Measurements from ENCODE around the gene SPPL2A. TPM values are rescaled to one million over a fixed set of nuclear protein-coding genes. Genes with fewer than 3 reads are reported as not detected.
"Not testable (repeated sequence)": the region's sequence is repeated elsewhere in the genome, so short reads cannot be mapped to it uniquely, and the experiment has no call there.

SPPL2A gene
- total RNA-seq, 1 experiment from 2014 or later, result 81.0 TPM

DNA sequence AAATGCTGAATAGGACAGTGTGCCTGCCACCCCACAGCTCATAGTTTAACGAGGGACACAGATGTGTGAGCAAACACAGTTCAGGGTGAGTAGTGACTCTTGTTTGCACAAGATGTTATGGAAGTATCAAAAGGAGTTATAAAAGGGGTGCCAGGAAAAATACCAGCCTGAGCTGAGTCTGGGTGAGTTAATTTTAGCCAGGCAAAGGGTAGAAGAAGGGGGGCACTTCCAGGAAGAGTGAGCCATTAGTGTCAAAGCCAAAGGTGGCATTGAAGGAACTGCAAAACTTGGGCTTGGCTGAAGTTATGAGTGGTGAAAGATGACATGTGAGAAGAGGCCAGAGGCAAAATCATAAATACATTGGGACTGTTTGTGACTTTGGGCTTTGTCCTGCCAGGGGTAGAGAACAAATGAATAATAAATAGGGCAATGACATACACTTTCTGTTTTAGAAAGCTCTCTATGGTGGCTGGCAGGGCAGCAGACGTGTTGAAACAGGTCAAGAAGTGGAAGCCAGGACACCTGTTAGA, 1.9 kb upstream of the SPPL2A start:
- DNase-seq (ENCODE audit: low spot score), result peak; percentile 36

GRCh38 chr15:50764461-50765194, 878 bp downstream of the SPPL2A start:
- DNase-seq (ENCODE audit: low spot score), result peak; percentile 9

DNA sequence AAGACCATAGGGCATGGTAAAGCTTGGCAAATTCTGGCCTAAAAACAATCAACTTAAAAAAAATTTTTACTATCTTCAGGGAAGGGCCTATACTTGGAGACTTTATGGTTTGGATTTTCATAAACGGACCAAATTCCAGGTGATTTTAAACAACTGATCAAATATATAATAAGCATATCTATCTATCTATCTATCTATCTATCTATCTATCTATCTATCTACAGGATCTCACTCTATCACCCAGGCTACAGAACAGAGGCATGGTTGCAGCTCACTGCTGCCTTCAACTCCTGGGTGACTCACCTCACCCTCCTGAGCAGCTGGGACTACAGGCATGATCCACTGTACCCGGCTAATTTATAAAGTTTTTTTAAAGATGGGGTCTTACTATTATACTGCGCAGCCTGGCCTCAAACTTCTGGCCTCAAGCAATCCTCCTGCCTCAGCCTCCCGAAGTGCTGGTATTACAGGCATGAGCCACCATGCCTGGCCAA, 6.7 kb downstream of the SPPL2A start:
- no peak for DNase-seq (ENCODE audit: low spot score)

GRCh38 chr15:50753463-50753862, 12.0 kb downstream of the SPPL2A start:
- no peak for DNase-seq (ENCODE audit: low spot score)

- DNase-seq (ENCODE audit: low spot score), result no peak
Measured at GRCh38 chr15:50751394-50751793, 14.1 kb downstream of the SPPL2A start.

DNA sequence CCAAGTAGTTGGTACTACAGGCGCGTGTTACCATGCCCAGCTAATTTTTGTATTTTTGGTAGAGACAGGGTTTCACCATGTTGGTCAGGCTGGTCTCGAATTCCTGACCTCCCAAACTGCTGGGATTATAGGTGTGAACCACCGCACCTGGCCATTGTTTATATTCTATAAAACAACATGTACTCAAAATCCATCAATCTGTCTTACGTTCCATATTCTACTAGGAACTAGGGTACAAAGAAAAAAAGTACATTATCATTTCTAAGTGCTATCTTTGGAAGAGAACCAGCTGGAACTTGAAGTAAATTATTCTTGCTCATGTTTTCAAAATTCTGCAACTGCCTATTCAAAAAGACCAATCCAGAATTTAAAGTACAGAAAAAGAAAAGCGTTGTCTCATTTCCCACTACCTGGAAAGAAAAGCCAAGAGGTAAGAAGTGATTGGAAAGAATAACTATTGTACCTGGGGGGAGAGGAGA, 15.2 kb downstream of the SPPL2A start:
- DNase-seq (ENCODE audit: low spot score), result no peak

- DNase-seq (ENCODE audit: low spot score), result no peak
Measured at GRCh38 chr15:50747523-50747922, 18.0 kb downstream of the SPPL2A start.

DNA sequence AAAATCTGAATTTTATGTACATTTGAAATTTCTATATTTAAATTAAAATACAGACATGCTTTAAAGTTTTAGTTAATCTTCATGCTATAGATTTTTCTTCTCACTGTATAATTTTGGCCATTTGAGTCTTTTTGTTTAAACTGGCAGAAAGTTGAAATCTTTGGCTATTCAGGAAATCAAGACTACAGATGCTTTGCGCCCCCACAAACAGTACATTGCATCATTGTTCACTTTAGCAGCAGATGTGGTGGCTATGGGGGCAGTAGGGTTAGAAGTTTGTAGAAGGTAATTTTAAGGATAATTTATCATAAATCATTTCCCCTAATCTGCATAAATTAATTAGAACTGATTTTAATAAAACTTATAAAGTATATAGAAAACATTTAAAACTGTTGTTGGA, 20.9 kb downstream of the SPPL2A start:
- no peak for DNase-seq (ENCODE audit: low spot score)

DNA sequence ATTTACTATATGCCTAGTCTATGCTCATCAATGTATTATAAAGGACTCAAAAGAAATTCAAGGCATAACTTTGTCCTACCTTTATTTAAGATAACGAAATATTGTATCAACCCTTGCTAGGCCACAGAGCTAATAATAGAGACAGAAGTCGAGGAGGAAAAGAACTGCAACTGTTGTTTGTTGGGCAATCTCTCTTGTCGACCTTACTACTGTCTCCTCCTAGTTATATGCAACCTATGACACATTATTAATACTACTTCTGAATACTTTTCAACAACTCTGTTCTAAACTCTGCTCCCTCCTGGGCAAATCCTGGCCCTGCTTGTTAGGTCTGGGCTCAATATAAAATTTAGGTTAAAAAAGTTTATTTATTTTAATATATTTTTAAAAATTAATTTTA, 24.6 kb downstream of the SPPL2A start:
- no peak for DNase-seq (ENCODE audit: low spot score)

DNA sequence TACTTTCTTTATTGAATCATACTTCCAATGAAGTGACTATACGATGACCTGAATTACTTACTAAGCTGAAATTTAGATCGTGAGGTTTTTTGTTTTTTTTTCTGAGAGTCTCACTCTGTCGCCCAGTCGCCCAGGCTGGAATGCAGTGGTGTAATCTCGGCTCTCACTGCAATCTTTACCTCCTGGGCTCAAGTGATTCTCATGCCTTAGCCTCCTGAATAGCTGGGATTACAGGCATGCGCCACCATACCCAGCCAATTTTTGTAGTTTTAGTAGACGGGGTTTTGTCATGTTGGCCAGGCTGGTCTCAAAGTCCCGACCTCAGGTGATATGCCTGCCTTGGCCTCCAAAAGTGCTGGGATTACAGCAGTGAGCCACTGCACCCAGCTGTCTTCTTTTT, 28.7 kb downstream of the SPPL2A start:
- no peak for DNase-seq (ENCODE audit: low spot score)

DNA sequence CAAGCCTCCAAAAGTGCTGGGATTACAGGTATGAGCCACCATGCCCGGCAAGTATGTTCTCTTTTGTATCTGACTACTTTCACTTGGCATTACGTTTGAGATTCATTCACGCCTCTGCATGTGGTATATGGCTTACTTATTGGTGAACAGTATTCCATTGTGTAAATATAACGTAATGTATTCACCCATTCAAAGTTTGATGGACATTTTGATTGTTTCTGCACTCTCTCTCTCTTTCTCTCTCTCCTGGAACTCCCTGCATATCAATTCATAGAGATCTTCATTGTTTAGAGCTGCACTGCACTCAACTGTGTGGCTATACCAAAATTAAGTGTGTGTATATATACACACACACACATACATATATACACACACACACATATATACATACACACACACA, 30.4 kb downstream of the SPPL2A start:
- DNase-seq (ENCODE audit: low spot score), result no peak

DNA sequence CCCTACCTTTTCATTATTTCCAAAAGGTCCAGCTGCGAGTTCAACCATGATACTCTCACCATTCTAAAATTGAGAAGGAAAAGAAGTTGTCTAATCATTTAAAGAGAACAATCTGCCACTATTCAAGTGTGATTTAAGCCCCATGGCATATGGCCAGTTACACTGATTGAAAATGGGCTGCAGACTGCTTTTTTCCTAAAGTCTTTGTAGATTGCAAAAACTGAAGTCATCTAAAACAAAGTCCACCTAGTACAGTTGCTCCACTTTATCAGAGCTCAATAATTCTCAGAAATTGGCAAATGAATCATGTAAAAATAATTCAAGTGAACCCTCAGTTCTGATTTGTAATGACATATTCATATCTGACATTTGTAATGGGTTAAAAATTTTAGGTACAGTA, 39.2 kb downstream of the SPPL2A start:
- DNase-seq (ENCODE audit: low spot score), result no peak

DNA sequence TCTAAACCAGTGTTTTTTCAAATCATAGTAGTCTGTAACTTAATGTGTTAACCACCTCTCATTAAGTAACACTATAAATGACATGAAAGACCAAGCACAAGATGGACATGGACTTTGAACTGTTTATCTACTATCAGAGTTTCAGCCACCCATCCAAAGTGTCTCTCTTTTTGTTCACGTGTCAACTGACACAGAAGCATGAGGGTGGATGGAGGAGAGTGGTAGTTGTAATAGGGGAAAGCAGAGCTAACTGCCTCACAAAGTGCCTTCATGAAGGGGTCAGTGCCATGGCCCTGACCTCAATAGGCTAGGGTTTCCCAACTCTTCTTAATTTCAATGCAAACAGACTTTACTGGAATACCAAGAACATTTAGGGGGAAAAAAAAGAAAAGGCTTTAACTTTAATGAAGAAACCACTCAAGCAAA, 46.8 kb downstream of the SPPL2A start:
- DNase-seq (ENCODE audit: low spot score), result no peak

DNA sequence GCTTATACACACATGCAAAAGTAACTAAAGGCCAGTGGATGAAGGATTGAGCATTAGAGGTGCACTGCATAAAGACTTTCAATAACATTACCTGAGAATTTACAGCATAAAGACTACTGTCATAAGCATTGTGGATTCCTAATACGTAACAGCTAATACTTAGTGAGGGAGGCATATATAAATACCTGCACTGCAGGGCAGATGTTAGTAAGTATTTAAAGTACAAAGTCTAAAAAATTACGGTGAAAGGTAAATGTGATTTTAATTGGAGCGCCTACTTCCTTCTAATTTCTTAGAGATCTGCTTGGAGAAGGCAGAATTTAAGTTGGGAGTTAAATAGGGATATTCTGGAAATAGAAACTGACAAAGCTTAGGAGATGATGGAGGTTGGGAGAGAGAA, 53.5 kb downstream of the SPPL2A start:
- DNase-seq (ENCODE audit: low spot score), result peak; percentile 16

GRCh38 chr15:50710585-50710984, 54.9 kb downstream of the SPPL2A start:
- no peak for DNase-seq (ENCODE audit: low spot score)

GRCh38 chr15:50707878-50708427, 57.6 kb downstream of the SPPL2A start:
- no peak for DNase-seq (ENCODE audit: low spot score)

DNA sequence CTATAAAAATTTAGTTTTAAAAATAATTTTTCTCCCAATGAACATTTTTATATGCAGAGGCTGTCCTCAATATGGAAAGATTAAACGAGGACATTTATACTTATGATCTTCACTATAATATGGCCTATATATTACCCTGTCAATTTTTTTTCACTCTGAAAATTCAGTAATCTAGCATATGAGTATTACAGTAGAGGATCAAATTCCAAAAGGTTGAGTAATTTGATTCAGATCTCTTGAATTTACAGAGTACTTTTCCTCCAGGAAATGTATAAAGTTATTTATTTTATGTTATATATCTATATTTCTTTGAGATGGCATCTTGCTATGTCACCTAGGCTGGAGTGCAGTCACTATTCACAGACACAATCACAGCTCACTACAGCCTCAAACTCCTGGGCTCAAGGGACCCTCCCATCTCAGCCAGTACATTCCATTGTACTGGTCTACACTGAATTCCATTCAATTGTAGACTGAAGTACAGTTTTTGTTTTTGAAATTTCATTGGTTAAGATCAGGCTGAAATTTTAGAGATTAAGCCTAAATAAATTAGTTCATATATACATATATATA, 62.7 kb downstream of the SPPL2A start:
- no peak for DNase-seq (ENCODE audit: low spot score)

GRCh38 chr15:50698101-50698500, 67.4 kb downstream of the SPPL2A start:
- no peak for DNase-seq (ENCODE audit: low spot score)

DNA sequence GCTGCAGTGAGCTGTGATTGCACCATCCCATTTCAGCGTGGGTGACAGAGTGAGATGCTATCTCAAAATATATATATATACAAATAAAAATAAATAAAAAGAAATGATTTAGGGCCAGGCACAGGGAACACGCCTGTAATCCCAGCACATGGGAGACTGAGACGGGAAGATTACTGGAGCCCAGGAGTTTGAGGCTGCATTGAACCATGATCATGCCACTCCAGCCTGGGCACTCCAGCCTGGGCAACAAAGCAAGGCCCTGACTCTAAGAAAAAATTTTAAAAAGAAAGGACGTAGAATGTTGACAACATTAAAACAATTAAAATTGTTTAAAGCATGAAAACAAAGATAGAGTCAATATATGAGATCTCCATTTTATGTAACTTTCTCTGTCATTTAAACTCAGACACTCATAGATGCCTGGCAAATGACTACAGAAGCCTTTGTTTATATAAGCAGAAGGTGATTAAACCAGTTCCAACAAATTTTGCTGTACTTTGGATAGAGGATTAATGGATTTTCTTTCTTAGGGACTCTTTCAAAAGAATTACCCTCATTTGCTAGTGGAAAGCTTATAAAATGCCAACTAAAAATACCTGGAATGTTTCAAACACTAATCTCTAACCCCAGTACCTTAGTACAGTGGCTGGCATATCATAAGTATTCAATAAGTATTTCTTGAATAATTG, 68.3 kb downstream of the SPPL2A start:
- DNase-seq (ENCODE audit: low spot score), result no peak

- DNase-seq (ENCODE audit: low spot score), result not testable (repeated sequence)
Measured at GRCh38 chr15:50694634-50695165, 70.8 kb downstream of the SPPL2A start.

GRCh38 chr15:50687302-50687902, 78.1 kb downstream of the SPPL2A start:
- DNase-seq (ENCODE audit: low spot score), result no peak
